ENCODE results near the gene POLG2. TPM values are rescaled to one million over a fixed set of nuclear protein-coding genes. Genes with fewer than 3 reads are reported as not detected.

The POLG2 gene
- total and polyA plus RNA-seq, 10 of the 15 experiments (the other 5 are each of a cell fraction or from before 2014, with no cell fraction given), result 10.2 to 27.7 (median 22.2) TPM

GRCh38 chr17:64505340-64506200, 8.7 kb upstream of the POLG2 start (continued):
- TF ChIP-seq, protein P1, sequence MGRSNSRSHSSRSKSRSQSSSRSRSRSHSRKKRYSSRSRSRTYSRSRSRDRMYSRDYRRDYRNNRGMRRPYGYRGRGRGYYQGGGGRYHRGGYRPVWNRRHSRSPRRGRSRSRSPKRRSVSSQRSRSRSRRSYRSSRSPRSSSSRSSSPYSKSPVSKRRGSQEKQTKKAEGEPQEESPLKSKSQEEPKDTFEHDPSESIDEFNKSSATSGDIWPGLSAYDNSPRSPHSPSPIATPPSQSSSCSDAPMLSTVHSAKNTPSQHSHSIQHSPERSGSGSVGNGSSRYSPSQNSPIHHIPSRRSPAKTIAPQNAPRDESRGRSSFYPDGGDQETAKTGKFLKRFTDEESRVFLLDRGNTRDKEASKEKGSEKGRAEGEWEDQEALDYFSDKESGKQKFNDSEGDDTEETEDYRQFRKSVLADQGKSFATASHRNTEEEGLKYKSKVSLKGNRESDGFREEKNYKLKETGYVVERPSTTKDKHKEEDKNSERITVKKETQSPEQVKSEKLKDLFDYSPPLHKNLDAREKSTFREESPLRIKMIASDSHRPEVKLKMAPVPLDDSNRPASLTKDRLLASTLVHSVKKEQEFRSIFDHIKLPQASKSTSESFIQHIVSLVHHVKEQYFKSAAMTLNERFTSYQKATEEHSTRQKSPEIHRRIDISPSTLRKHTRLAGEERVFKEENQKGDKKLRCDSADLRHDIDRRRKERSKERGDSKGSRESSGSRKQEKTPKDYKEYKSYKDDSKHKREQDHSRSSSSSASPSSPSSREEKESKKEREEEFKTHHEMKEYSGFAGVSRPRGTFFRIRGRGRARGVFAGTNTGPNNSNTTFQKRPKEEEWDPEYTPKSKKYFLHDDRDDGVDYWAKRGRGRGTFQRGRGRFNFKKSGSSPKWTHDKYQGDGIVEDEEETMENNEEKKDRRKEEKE (IDR thresholded peaks at IDR 0.05), result no peak
- no peak for TF ChIP-seq IRF4 (IDR thresholded peaks at IDR 0.05; ENCODE audit: low read depth, low read length)
- TF ChIP-seq NFYA (IDR thresholded peaks at IDR 0.05; ENCODE audit: borderline replicate concordance, low read depth, low read length), result no peak
- no peak for TF ChIP-seq IRF3 (IDR thresholded peaks at IDR 0.05)
- no peak for TF ChIP-seq SUZ12 (IDR thresholded peaks at IDR 0.05; ENCODE audit: unreplicated experiment)
- no peak for TF ChIP-seq ZNF687 (IDR thresholded peaks at IDR 0.05)
- no peak for TF ChIP-seq ZNF384 (IDR thresholded peaks at IDR 0.05; ENCODE audit: borderline replicate concordance, low read depth, low read length)
- peak; percentile 98 for TF ChIP-seq YY1 (IDR thresholded peaks at IDR 0.05; ENCODE audit: low read depth, low read length)
- TF ChIP-seq FOS (IDR thresholded peaks at IDR 0.05; ENCODE audit: borderline replicate concordance, extremely low read depth, insufficient read length), result no peak
- TF ChIP-seq MEF2A (IDR thresholded peaks at IDR 0.05; ENCODE audit: insufficient read depth, low read depth, low read length), result no peak
- no peak for TF ChIP-seq PAX5 (IDR thresholded peaks at IDR 0.05; ENCODE audit: borderline replicate concordance, low read depth, low read length)
- TF ChIP-seq CREB1 (IDR thresholded peaks at IDR 0.05; ENCODE audit: low read depth), result no peak
- TF ChIP-seq TAF1 (IDR thresholded peaks at IDR 0.05; ENCODE audit: borderline replicate concordance, low read depth, low read length), result peak; percentile 92
- TF ChIP-seq CHD2 (IDR thresholded peaks at IDR 0.05; ENCODE audit: borderline replicate concordance, low read depth, low read length), result no peak
- peak; percentile 84; the same call in 1 of the 2 replicates for TF ChIP-seq PAX8 (IDR thresholded peaks at IDR 0.05)
- TF ChIP-seq SRF (IDR thresholded peaks at IDR 0.05; ENCODE audit: low read depth in 2 of 2, low read length in 2 of 2), result peak in 1 of 2 experiments; percentile 30; a peak in 1 of 4 replicates
- peak; percentile 49; the same call in 1 of the 2 replicates for TF ChIP-seq SIN3A (IDR thresholded peaks at IDR 0.05; ENCODE audit: low read depth, low read length)
- TF ChIP-seq RBBP5 (conservative IDR thresholded peaks at IDR 0.05), result no peak

All from GM12878 (cell line).